AML-193 (cell line): ENCODE measurements around the gene CYTH4.

ENCODE experiments used
- DNase-seq, 2 experiments: peaks; one replicate each; lab custom pipeline; 2025; lab: John Stamatoyannopoulos, UW

CYTH4 gene

GRCh38 chr22:37349043-37349814, 66.9 kb downstream of the CYTH4 start:
- no peak for DNase-seq

GRCh38 chr22:37351232-37351631, 68.9 kb downstream of the CYTH4 start:
- no peak for DNase-seq

- no peak for DNase-seq
Observed at GRCh38 chr22:37352481-37352880, 70.2 kb downstream of the CYTH4 start.

GRCh38 chr22:37353839-37354238, 71.5 kb downstream of the CYTH4 start:
- DNase-seq, result no peak

DNA sequence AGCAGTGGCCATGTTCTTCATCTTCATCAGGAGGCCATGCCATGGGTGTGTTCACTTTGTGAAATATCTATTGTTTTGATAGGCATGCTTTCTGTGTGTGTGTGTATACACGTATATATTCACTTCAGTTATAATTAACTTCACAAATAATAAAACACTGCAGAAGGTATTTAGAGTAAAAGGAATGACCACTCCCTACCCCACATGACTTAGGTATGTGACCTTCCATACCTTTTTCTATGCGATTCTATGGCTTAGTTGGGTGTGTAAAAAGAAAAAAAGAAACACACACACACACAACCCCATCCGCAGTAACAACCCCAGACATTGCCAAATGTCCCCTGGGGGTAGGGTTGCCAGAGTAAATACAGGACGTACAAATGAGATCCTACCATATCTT, 72.0 kb downstream of the CYTH4 start:
- no peak for DNase-seq

DNA sequence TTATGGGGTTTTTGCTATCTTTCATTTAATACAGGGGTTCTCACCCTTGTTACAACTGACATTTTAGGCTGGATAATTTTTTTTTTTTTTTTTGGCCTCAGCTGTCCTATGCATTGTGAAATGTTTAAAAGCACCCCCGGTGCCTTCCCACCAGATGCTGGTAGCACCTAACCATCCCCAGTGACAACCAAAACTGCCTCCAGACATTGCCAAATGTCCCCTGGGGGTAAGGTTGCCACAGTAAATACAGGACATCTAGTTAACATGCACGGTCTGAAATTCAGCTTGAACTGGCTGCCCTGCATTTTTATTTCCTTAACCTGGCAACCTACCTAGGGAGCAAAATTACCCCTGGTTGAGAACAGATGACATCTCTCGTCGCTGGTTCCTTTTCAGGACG, 72.4 kb downstream of the CYTH4 start:
- no peak for DNase-seq

- DNase-seq, result no peak
Observed at GRCh38 chr22:37355174-37355573, 72.9 kb downstream of the CYTH4 start.

DNA sequence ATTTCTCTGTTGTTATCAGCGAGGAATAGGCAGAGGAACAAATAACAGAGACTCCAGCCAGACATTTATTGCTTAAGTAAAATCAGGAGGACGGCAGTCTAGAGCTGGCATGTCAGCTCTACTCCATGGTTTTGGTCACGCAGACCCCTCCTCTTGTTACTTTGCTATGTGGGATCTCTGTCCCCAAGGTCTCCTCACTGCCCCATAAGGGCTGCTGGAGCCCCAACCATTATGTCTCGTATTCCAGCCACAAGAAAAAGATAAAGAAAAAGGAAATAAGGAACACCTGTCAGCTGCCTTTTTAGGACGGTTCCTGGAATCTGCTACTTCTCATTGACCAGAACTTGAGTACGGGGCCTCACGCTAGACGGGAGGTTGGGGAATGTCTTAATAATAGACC, 74.6 kb downstream of the CYTH4 start:
- no peak for DNase-seq

GRCh38 chr22:37357446-37358075, 75.3 kb downstream of the CYTH4 start:
- DNase-seq, result no peak

DNA sequence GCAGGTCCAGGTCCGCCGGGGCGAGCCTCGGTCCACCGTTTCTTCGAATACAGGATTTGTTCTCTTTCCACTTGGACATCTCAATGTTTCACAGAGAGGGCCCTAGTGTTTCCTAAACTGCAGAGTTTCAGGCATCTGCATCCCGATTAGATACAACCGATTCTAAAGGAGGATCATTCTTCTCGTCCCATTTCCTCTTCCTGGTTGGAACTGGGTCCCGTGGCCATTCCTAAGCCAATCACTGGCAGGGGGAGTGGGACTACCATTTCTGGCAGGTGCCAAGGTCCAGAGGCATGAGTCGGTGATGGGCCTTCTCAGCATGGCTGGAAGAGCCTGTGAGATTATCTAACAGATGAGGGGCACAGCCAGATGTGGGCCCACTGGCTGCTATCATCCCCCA, 76.1 kb downstream of the CYTH4 start:
- DNase-seq, result no peak

DNA sequence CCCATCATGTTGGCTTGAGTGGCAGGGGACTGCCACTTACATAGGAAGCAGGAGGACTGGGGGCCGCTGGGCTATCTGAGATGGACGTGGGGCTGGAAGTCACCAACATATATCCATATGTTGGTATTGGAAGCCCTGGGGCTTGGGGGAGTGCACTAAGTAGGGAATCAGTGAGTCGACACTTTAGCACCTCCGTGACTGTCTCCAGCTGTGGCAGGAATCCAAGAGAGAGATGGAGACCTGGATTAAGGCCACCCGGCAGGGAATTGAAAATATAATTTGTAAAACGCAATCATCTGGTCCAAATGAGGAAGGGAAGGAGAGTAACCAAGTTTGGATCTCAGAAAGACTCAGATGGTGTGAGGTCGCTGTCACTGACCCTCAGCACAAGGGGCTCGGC, 76.6 kb downstream of the CYTH4 start:
- no peak for DNase-seq

GRCh38 chr22:37362621-37363020, 80.3 kb downstream of the CYTH4 start:
- DNase-seq, result no peak

GRCh38 chr22:37363261-37363992, 81.1 kb downstream of the CYTH4 start:
- DNase-seq, result no peak
